HepG2 (cell line): ENCODE results near the gene SYMPK. TPM values are rescaled to one million over a fixed set of nuclear protein-coding genes. Genes with fewer than 3 reads are reported as not detected.

Experiments used
- ARID3A ChIP-seq: IDR thresholded peaks from 2 replicates; pipeline ENCODE4 v1.6.1; 2012; ENCODE audit warnings: low read depth, low read length, improper control_type of control experiment
- CAMTA2 ChIP-seq: sonication (generic); formaldehyde crosslinking; IDR thresholded peaks from 2 replicates; pipeline ENCODE4 v1.4.0; 2020; ENCODE audit warnings: mild to moderate bottlenecking, missing genetic modification reagents, borderline replicate concordance
- GMEB1 ChIP-seq: sonication (generic); formaldehyde crosslinking; IDR thresholded peaks from 2 replicates; pipeline ENCODE4 v1.5.1; 2020; ENCODE audit warnings: missing genetic modification reagents, mild to moderate bottlenecking, borderline replicate concordance
- polyA plus RNA-seq, 8 experiments: library from polyadenylated mRNA; depleted of rRNA in 3 of 8; stranded (reverse) in 7 of 8; unstranded in 1 of 8; fragments of >200 nt; fragmentation: Illumina TruSeq in 4 of 8; extraction: Trizol in 4 of 8; gene quantifications; 2 replicates each; pipeline versions ENCODE4 v1.2.1 to v1.2.3, GENCODE V29; 2011 to 2016; ENCODE audit warnings: low read depth in 4 of 8, missing spikeins in 1 of 8, mixed read lengths in 1 of 8; ENCODE audit not compliant: insufficient read depth in 1 of 8
- total RNA-seq, 5 experiments: library from RNA; depleted of rRNA; stranded (reverse); fragments of >200 nt; fragmentation: Illumina TruSeq; extraction: Trizol; gene quantifications; 2 replicates each; pipeline ENCODE4 v1.2.3, GENCODE V29; 2016; ENCODE audit warnings: low read depth in 1 of 5
- TF ChIP-seq, protein P1 (sequence below): sonication (generic); formaldehyde crosslinking; IDR thresholded peaks from 2 replicates; pipeline ENCODE4 v1.5.0; 2020; ENCODE audit warnings: mild to moderate bottlenecking, missing genetic modification reagents
- TF ChIP-seq, protein P2 (sequence below): sonication (generic); formaldehyde crosslinking; IDR thresholded peaks from 2 replicates; pipeline ENCODE4 v1.9.0; 2021; ENCODE audit warnings: mild to moderate bottlenecking, missing genetic modification reagents
- TF ChIP-seq, protein P3 (sequence below): sonication (generic); formaldehyde crosslinking; IDR thresholded peaks from 2 replicates; pipeline ENCODE4 v1.8.0; 2022; ENCODE audit warnings: mild to moderate bottlenecking, missing genetic modification reagents; ENCODE audit not compliant: insufficient replicate concordance
- TF ChIP-seq, protein P4 (sequence below): sonication (generic); formaldehyde crosslinking; IDR thresholded peaks from 2 replicates; pipeline ENCODE4 v1.5.0; 2020; ENCODE audit warnings: mild to moderate bottlenecking, missing genetic modification reagents, borderline replicate concordance
- TF ChIP-seq, protein P5 (sequence below): sonication (generic); formaldehyde crosslinking; IDR thresholded peaks from 2 replicates; pipeline ENCODE4 v1.5.1; 2020; ENCODE audit warnings: missing genetic modification reagents, mild to moderate bottlenecking, borderline replicate concordance

Gene SYMPK
- total and polyA plus RNA-seq, 2 of the 13 experiments (the other 11 are each of a cell fraction or from before 2014, with no cell fraction given), result 21.9 to 55.7 TPM

DNA sequence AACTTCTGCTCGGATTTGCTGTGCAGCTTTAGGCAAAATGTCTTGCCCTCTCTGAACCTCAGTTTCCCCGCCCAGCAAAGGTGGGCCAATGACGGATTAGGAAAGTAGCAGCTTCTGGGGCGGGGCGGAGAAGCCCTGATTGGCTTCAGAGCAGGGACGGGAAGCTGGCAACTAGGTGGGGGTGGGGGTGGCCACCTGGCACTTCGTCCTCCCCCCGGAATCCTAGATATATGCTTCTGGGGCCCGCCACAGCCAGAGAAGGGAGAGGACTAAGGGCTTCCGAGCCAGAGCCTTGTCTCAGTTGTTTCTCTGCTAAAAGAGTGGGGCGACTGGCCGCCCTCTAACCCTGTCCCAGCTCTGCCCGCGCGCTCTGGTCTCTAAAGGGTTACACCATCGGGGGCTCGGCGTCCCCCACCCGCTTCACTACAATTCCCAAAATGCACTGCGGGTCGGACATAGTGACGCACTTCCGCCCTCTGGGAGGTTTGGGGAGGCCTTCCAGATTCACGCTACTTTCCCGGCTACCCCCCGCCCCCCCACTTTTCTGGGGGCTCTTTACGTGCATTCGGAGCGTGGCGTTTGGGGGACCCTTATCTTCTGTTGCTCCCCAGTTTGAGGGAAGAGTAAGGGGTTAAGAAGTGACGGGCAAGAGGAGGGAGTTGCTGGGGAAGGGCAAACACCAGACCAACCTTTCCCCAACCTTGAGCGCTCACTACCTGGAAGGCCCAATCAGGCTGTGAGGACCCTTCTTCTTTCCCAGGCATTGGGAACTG lies 23.7 kb upstream of the SYMPK start (continued):
- TF ChIP-seq, protein P1, sequence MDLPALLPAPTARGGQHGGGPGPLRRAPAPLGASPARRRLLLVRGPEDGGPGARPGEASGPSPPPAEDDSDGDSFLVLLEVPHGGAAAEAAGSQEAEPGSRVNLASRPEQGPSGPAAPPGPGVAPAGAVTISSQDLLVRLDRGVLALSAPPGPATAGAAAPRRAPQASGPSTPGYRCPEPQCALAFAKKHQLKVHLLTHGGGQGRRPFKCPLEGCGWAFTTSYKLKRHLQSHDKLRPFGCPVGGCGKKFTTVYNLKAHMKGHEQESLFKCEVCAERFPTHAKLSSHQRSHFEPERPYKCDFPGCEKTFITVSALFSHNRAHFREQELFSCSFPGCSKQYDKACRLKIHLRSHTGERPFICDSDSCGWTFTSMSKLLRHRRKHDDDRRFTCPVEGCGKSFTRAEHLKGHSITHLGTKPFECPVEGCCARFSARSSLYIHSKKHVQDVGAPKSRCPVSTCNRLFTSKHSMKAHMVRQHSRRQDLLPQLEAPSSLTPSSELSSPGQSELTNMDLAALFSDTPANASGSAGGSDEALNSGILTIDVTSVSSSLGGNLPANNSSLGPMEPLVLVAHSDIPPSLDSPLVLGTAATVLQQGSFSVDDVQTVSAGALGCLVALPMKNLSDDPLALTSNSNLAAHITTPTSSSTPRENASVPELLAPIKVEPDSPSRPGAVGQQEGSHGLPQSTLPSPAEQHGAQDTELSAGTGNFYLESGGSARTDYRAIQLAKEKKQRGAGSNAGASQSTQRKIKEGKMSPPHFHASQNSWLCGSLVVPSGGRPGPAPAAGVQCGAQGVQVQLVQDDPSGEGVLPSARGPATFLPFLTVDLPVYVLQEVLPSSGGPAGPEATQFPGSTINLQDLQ (CRISPR knock-in tag), result no peak
- TF ChIP-seq, protein P2, sequence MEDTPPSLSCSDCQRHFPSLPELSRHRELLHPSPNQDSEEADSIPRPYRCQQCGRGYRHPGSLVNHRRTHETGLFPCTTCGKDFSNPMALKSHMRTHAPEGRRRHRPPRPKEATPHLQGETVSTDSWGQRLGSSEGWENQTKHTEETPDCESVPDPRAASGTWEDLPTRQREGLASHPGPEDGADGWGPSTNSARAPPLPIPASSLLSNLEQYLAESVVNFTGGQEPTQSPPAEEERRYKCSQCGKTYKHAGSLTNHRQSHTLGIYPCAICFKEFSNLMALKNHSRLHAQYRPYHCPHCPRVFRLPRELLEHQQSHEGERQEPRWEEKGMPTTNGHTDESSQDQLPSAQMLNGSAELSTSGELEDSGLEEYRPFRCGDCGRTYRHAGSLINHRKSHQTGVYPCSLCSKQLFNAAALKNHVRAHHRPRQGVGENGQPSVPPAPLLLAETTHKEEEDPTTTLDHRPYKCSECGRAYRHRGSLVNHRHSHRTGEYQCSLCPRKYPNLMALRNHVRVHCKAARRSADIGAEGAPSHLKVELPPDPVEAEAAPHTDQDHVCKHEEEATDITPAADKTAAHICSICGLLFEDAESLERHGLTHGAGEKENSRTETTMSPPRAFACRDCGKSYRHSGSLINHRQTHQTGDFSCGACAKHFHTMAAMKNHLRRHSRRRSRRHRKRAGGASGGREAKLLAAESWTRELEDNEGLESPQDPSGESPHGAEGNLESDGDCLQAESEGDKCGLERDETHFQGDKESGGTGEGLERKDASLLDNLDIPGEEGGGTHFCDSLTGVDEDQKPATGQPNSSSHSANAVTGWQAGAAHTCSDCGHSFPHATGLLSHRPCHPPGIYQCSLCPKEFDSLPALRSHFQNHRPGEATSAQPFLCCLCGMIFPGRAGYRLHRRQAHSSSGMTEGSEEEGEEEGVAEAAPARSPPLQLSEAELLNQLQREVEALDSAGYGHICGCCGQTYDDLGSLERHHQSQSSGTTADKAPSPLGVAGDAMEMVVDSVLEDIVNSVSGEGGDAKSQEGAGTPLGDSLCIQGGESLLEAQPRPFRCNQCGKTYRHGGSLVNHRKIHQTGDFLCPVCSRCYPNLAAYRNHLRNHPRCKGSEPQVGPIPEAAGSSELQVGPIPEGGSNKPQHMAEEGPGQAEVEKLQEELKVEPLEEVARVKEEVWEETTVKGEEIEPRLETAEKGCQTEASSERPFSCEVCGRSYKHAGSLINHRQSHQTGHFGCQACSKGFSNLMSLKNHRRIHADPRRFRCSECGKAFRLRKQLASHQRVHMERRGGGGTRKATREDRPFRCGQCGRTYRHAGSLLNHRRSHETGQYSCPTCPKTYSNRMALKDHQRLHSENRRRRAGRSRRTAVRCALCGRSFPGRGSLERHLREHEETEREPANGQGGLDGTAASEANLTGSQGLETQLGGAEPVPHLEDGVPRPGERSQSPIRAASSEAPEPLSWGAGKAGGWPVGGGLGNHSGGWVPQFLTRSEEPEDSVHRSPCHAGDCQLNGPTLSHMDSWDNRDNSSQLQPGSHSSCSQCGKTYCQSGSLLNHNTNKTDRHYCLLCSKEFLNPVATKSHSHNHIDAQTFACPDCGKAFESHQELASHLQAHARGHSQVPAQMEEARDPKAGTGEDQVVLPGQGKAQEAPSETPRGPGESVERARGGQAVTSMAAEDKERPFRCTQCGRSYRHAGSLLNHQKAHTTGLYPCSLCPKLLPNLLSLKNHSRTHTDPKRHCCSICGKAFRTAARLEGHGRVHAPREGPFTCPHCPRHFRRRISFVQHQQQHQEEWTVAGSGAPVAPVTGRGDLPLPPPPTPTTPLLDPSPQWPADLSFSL (CRISPR knock-in tag), result no peak
- TF ChIP-seq, protein P3, sequence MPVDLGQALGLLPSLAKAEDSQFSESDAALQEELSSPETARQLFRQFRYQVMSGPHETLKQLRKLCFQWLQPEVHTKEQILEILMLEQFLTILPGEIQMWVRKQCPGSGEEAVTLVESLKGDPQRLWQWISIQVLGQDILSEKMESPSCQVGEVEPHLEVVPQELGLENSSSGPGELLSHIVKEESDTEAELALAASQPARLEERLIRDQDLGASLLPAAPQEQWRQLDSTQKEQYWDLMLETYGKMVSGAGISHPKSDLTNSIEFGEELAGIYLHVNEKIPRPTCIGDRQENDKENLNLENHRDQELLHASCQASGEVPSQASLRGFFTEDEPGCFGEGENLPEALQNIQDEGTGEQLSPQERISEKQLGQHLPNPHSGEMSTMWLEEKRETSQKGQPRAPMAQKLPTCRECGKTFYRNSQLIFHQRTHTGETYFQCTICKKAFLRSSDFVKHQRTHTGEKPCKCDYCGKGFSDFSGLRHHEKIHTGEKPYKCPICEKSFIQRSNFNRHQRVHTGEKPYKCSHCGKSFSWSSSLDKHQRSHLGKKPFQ (CRISPR knock-in tag), result no peak
- TF ChIP-seq, protein P4, sequence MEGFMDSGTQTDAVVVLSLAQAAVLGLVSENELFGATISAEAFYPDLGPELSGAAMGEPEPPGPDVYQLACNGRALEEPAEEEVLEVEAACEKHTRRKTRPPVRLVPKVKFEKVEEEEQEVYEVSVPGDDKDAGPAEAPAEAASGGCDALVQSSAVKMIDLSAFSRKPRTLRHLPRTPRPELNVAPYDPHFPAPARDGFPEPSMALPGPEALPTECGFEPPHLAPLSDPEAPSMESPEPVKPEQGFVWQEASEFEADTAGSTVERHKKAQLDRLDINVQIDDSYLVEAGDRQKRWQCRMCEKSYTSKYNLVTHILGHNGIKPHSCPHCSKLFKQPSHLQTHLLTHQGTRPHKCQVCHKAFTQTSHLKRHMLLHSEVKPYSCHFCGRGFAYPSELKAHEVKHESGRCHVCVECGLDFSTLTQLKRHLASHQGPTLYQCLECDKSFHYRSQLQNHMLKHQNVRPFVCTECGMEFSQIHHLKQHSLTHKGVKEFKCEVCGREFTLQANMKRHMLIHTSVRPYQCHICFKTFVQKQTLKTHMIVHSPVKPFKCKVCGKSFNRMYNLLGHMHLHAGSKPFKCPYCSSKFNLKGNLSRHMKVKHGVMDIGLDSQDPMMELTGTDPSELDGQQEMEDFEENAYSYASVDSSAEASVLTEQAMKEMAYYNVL, result no peak
- peak; percentile 32; the same call in 1 of the 2 replicates for TF ChIP-seq GMEB1
- TF ChIP-seq ARID3A, result no peak
- TF ChIP-seq CAMTA2 (CRISPR knock-in tag), result no peak
- TF ChIP-seq, protein P5, sequence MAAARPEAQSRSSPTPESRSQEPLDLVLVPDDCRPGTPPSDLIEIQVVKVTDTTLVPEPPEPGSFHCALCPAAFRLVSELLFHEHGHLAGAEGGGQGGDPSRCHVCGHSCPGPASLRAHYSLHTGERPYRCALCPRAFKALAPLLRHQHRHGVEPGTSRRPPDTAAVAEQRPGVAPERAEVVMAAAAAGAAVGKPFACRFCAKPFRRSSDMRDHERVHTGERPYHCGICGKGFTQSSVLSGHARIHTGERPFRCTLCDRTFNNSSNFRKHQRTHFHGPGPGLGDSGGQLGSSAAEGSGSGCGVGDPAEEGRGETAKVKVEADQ, result no peak
